Body of pancreas (tissue), 4 donors: ENCODE results near the gene YWHAE. TPM values are rescaled to one million over a fixed set of nuclear protein-coding genes. Genes with fewer than 3 reads are reported as not detected.
"Not testable (repeated sequence)": the region's sequence is repeated elsewhere in the genome, so short reads cannot be mapped to it uniquely, and the experiment has no call there.

ENCODE experiments used
- ATAC-seq: fragments of 150-250 bp; one replicate; pipeline ENCODE4 v1.9.1; 2016
- DNase-seq, 4 donors: peaks; one replicate each; pipeline ENCODE4 v3.0.0-alpha.2; 2019
- H3K27ac ChIP-seq, 4 donors: fragments of 200-600 bp; sonication (generic); 1 replicate in 3 of 4; 2 replicates in 1 of 4; pipeline versions ENCODE4 v1.5.1 to v1.6.1; 2016 to 2019; ENCODE audit warnings: mild to moderate bottlenecking in 1 of 4, mixed read lengths in 1 of 4, moderate library complexity in 1 of 4
- H3K27me3 ChIP-seq, 2 donors: fragments of 200-600 bp; sonication (generic); one replicate each; pipeline ENCODE4 v1.6.0; 2016; ENCODE audit warnings: mild to moderate bottlenecking in 1 of 2
- H3K36me3 ChIP-seq, 2 donors: fragments of 200-600 bp; sonication (generic); replicated peaks in 1 of 2; 2 replicates each; pipeline ENCODE4 v1.5.1; 2016; ENCODE audit warnings: low read depth in 2 of 2; ENCODE audit not compliant: insufficient read depth in 1 of 2
- H3K4me1 ChIP-seq: fragments of 200-600 bp; sonication (generic); one replicate; pipeline ENCODE4 v1.6.0; 2016
- H3K4me3 ChIP-seq, 2 donors: fragments of 200-600 bp; sonication (generic); 1 replicate in 1 of 2; 2 replicates in 1 of 2; pipeline ENCODE4 v1.5.1; 2016 to 2019
- H3K9me3 ChIP-seq, 3 donors: fragments of 200-600 bp; sonication (generic); 1 replicate in 2 of 3; 2 replicates in 1 of 3; pipeline ENCODE4 v1.5.1; 2016
- CTCF ChIP-seq, 7 experiments: fragments of 450-650 bp in 4 of 7; fragments of 200-600 bp in 3 of 7; sonication (generic) in 3 of 7; IDR thresholded peaks; one replicate each; pipeline ENCODE4 v1.5.1; 2016 to 2019; ENCODE audit warnings: antibody characterized with exemption in 7 of 7
- POLR2A ChIP-seq, 3 donors: fragments of 450-650 bp; IDR thresholded peaks; one replicate each; pipeline ENCODE4 v1.6.1; 2016; ENCODE audit warnings: antibody characterized with exemption in 3 of 3, mild to moderate bottlenecking in 2 of 3
- WGBS, 2 donors: methylation state at CpG; one replicate each; pipeline ENCODE4 v1.1.5; 2017; 5-methylcytosine and 5-hydroxymethylcytosine counted together
- intact Hi-C: fragments of 100-400 bp; cut with DNase I; formaldehyde crosslinking; loops from one replicate; pipeline ENCODE4 v1.15.1; 2023
- total RNA-seq, 2 donors: library from RNA; depleted of rRNA; stranded (reverse); fragments of >200 nt; gene quantifications; one replicate each; pipeline ENCODE4 v1.1.0, GENCODE V29; 2016

The YWHAE gene
- total RNA-seq, 2 donors from 2014 or later = 301 to 378 TPM

- no peaks in the 10 kb centered on the region for H3K4me1 ChIP-seq
Measured at GRCh38 chr17:1420163-1420562, 20.1 kb upstream of the YWHAE start.

GRCh38 chr17:1418476-1418875 is 18.5 kb upstream of the YWHAE start:
- H3K4me1 ChIP-seq, H3K9me3 ChIP-seq, ATAC-seq, H3K27ac ChIP-seq, H3K27me3 ChIP-seq, H3K4me3 ChIP-seq, intact Hi-C loops, DNase-seq: not testable (repeated sequence)
- peaks cover 0 to 10% of the 10 kb centered on the region in 2 donors for H3K36me3 ChIP-seq
- 95 to 100% methylated on average over 4 to 10 of the region's 10 CpGs for WGBS, 2 donors

More at GRCh38 chr17:1420163-1420562, 20.1 kb upstream of the YWHAE start:
- H3K27ac ChIP-seq = no peak overlapping the region
- ATAC-seq = no peak
- no peaks in the 10 kb centered on the region for H3K9me3 ChIP-seq
- peaks cover 0 to 10% of the 10 kb centered on the region in 2 donors for H3K36me3 ChIP-seq
- H3K4me3 ChIP-seq = no peak overlapping the region
- WGBS, 2 donors = 90 to 98% methylated on average over 6 to 11 of the region's 11 CpGs
- DNase-seq = no peak
- no peak for TF ChIP-seq CTCF (IDR thresholded peaks at IDR 0.05)
- TF ChIP-seq POLR2A (IDR thresholded peaks at IDR 0.05) = no peak
- intact Hi-C loops = no loop called here
- H3K27me3 ChIP-seq = no peaks in the 10 kb centered on the region

GRCh38 chr17:1416414-1416813 is 16.4 kb upstream of the YWHAE start:
- TF ChIP-seq POLR2A (IDR thresholded peaks at IDR 0.05) = no peak
- no peak for TF ChIP-seq CTCF (IDR thresholded peaks at IDR 0.05)
- 90 to 93% methylated on average over 5 of the region's 5 CpGs for WGBS, 2 donors
- H3K4me1 ChIP-seq = peaks cover 14% of the 10 kb centered on the region
- no peak overlapping the region for H3K4me3 ChIP-seq
- H3K27ac ChIP-seq = no peak overlapping the region
- DNase-seq (no peak), ATAC-seq (no peak)
- intact Hi-C loops = no loop called here
- no peaks in the 10 kb centered on the region for H3K9me3 ChIP-seq
- H3K36me3 ChIP-seq = peaks cover 0 to 4% of the 10 kb centered on the region in 2 donors
- no peaks in the 10 kb centered on the region for H3K27me3 ChIP-seq

- TF ChIP-seq POLR2A (IDR thresholded peaks at IDR 0.05) (no peak), CTCF (IDR thresholded peaks at IDR 0.05) (no peak)
- Histone ChIP-seq H3K4me1 (peaks cover 14% of the 10 kb centered on the region), H3K9me3 (no peaks in the 10 kb centered on the region), H3K27me3 (no peaks in the 10 kb centered on the region), H3K36me3 (peaks cover 0 to 2% of the 10 kb centered on the region in 2 donors), H3K27ac (no peak overlapping the region), H3K4me3 (no peak overlapping the region)
- DNase-seq = no peak
- ATAC-seq = no peak
- intact Hi-C loops = no loop called here
- WGBS, 2 donors = 83 to 87% methylated on average over 10 of the region's 10 CpGs
Measured at GRCh38 chr17:1414634-1415033, 14.6 kb upstream of the YWHAE start.

- H3K27ac ChIP-seq = no peak overlapping the region
- intact Hi-C loops = no loop called here
- H3K4me3 ChIP-seq = no peak overlapping the region
- DNase-seq (no peak), ATAC-seq (no peak)
- peaks cover 14% of the 10 kb centered on the region for H3K4me1 ChIP-seq
- whole genome bisulfite sequencing, 2 donors = 80 to 84% methylated on average over 8 to 9 of the region's 9 CpGs
- H3K9me3 ChIP-seq = no peaks in the 10 kb centered on the region
- no peak for TF ChIP-seq POLR2A (IDR thresholded peaks at IDR 0.05)
- no peak for TF ChIP-seq CTCF (IDR thresholded peaks at IDR 0.05)
- H3K27me3 ChIP-seq = no peaks in the 10 kb centered on the region
- H3K36me3 ChIP-seq = peaks cover 0 to 2% of the 10 kb centered on the region in 2 donors
Measured at GRCh38 chr17:1414001-1414574, 14.1 kb upstream of the YWHAE start.
